Heart right ventricle (tissue), 16 donors: ENCODE results near the gene RHEBL1. TPM values are rescaled to one million over a fixed set of nuclear protein-coding genes. Genes with fewer than 3 reads are reported as not detected.
A peak's percentile ranks its signal among the peaks of the same experiment; 100 is the strongest.

Experiments
- ATAC-seq, 8 donors: fragments of 200-7000 bp; cut with Tn5 transposase; one replicate each; pipeline ENCODE4 v1.9.1; 2020; ENCODE audit warnings: mild to moderate bottlenecking in 8 of 8, moderate library complexity in 8 of 8, moderate number of reproducible peaks in 1 of 8
- DNase-seq, 2 donors: peaks; one replicate each; pipeline ENCODE4 v3.0.0-alpha.2; 2020
- H3K27ac ChIP-seq, 10 donors: fragments of 200-600 bp; sonication (generic) in 2 of 10; one replicate each; pipeline versions ENCODE4 v1.5.0 to v1.8.0; 2020 to 2022; ENCODE audit warnings: mild to moderate bottlenecking in 3 of 10
- H3K27me3 ChIP-seq, 7 donors: fragments of 200-600 bp; one replicate each; pipeline ENCODE4 v1.8.0; 2021 to 2022; ENCODE audit warnings: mild to moderate bottlenecking in 2 of 7
- H3K36me3 ChIP-seq, 9 donors: fragments of 200-600 bp; sonication (generic) in 1 of 9; one replicate each; pipeline versions ENCODE4 v1.5.0 to v1.8.0; 2020 to 2022; ENCODE audit warnings: mild to moderate bottlenecking in 2 of 9
- H3K4me1 ChIP-seq, 9 donors: fragments of 200-600 bp; sonication (generic) in 1 of 9; one replicate each; pipeline versions ENCODE4 v1.5.0 to v1.8.0; 2020 to 2022; ENCODE audit warnings: mild to moderate bottlenecking in 4 of 9
- H3K4me3 ChIP-seq, 10 donors: fragments of 200-600 bp; sonication (generic) in 2 of 10; one replicate each; pipeline versions ENCODE4 v1.5.0 to v1.8.0; 2020 to 2022; ENCODE audit warnings: mild to moderate bottlenecking in 7 of 10, moderate library complexity in 2 of 10
- H3K9me3 ChIP-seq, 11 donors: fragments of 200-600 bp in 10 of 11; sonication (generic) in 2 of 11; one replicate each; pipeline versions ENCODE4 v1.5.0 to v1.8.0; 2013 to 2022; ENCODE audit warnings: mild to moderate bottlenecking in 2 of 11, control low read depth in 1 of 11, moderate library complexity in 1 of 11
- WGBS, 2 donors: extraction: QIAGEN DNeasy Blood & Tissue Kit; methylation state at CpG; one replicate each; pipeline ENCODE4 v1.1.7; 2013; ENCODE audit warnings: inconsistent platforms in 1 of 2; 5-methylcytosine and 5-hydroxymethylcytosine counted together
- intact Hi-C, 10 donors: fragments of 100-400 bp; cut with DNase I; formaldehyde crosslinking; loops; one replicate each; pipeline versions ENCODE4 v1.11.1 to v1.14.2; 2022
- polyA plus RNA-seq, 2 donors: library from polyadenylated mRNA; stranded (reverse); fragments of 200-250 nt; gene quantifications; one replicate each; pipeline ENCODE4 v1.2.3, GENCODE V29; 2013
- total RNA-seq, 10 donors: library from RNA; stranded (reverse); fragmentation: NEBNext Ultra II Directional in 3 of 10; extraction: Animal tissue kit (Norgen Biotek cat#: 25700) in 3 of 10; gene quantifications; one replicate each; pipeline versions ENCODE4 v1.2.1 to v1.2.4, GENCODE V29; 2021 to 2023
- TF ChIP-seq, protein P1 (sequence below), 9 donors: fragments of 200-600 bp; sonication (generic) in 2 of 9; IDR thresholded peaks; one replicate each; pipeline versions ENCODE4 v1.5.0 to v1.8.0; 2021 to 2022; ENCODE audit warnings: antibody characterized with exemption in 9 of 9, mild to moderate bottlenecking in 5 of 9, moderate library complexity in 1 of 9
- donor health status: Arrhythmogenic right ventricular cardiomyopathy.
- donor health status: ischemic (EF 13 %, LVEDD 7.1; RV severe dilation, severe dysfunction).
- donor health status: healthy with polysubstance abuse.
- donor health status: DM: no; HTN: yes; CAD: no.
- donor health status: DM: no; HTN: no; CAD: no.
- donor health status: ischemic (EF 25% LVEDD 6.9; RV normal size, moderate dysfunction).
- donor health status: ischemic (EF 25% LVEDD 5.7; RV mildly dilated, moderate dysfunction).
- donor health status: healthy.
- donor health status: DM: yes; HTN: yes; CAD: no.
- donor health status: Ischemic cardiomyopathy.
- donor health status: ischemic (EF 35%, LVEDD 5.7; RV mildly dilated, moderate dysfunction).
- donor health status: nonischemic (EF 11% LVEDD 7.7; RV severe dilation, severe dysfunction).
- donor health status: DM: yes; HTN: yes; CAD: no.
- donor health status: PGD.
- donor health status: ischemic (EF 29% LVEDD 5.4; RV normal size, mild dysfunction).
- donor health status: nonischemic (EF 23%, LVEDD 6.1; RV moderate dilation, normal function).

RHEBL1 gene
- total and polyA plus RNA-seq, 12 donors: 0.23 to 1.9 (median 0.45) TPM; not detected in 2

DNA sequence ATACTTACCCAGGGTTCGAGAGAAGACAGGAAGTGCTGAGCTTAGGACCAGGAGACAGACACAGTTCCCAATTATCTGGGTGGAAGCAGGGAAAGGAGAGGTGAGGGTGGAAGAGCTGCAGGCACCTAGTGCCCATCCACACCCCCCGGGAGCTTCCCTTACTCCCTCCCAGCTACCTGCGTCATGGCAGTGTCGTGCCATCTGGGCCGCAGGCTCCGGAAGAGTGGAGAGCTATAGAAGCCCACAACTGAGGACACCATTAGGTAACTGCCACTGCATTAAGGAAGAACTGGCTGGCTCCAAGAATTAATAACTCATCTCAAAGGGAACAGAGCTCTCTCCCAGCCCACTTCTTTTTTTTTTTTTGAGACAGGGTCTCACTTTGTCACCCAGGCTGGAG lies 30.6 kb upstream of the RHEBL1 start:
- 95 to 97% methylated on average over 6 of the region's 6 CpGs for WGBS, 2 donors
- DNase-seq: no peak

GRCh38 chr12:49098703-49099102 lies 28.9 kb upstream of the RHEBL1 start:
- 95% methylated on average over 2 of the region's 2 CpGs for WGBS, 2 donors
- TF ChIP-seq, protein P1, sequence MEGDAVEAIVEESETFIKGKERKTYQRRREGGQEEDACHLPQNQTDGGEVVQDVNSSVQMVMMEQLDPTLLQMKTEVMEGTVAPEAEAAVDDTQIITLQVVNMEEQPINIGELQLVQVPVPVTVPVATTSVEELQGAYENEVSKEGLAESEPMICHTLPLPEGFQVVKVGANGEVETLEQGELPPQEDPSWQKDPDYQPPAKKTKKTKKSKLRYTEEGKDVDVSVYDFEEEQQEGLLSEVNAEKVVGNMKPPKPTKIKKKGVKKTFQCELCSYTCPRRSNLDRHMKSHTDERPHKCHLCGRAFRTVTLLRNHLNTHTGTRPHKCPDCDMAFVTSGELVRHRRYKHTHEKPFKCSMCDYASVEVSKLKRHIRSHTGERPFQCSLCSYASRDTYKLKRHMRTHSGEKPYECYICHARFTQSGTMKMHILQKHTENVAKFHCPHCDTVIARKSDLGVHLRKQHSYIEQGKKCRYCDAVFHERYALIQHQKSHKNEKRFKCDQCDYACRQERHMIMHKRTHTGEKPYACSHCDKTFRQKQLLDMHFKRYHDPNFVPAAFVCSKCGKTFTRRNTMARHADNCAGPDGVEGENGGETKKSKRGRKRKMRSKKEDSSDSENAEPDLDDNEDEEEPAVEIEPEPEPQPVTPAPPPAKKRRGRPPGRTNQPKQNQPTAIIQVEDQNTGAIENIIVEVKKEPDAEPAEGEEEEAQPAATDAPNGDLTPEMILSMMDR (IDR thresholded peaks at IDR 0.05): no peak
- no peak overlapping the region for H3K4me3 ChIP-seq
- intact Hi-C loops: loop anchor here in 1 of 10 donors (2.0 kb wide), 1 partner anchor 34 kb away; no protein-coding TSS in a partner anchor
- no peaks in the 10 kb centered on the region for H3K9me3 ChIP-seq
- peaks cover 4 to 83% (median 61%) of the 10 kb centered on the region in 9 donors for H3K36me3 ChIP-seq
- H3K4me1 ChIP-seq: peaks cover 12 to 20% (median 14%) of the 10 kb centered on the region in 9 donors
- no peak for DNase-seq
- peaks cover 3 to 21% (median 7%) of the 10 kb centered on the region in 7 donors for H3K27me3 ChIP-seq
- no peak for ATAC-seq
- no peak overlapping the region for H3K27ac ChIP-seq

More for the DNA sequence above, 30.6 kb upstream of the RHEBL1 start:
- no peak for ATAC-seq
- Histone ChIP-seq H3K27me3 (peaks cover 0 to 4% (median 0%) of the 10 kb centered on the region in 7 donors), H3K4me3 (no peak overlapping the region), H3K36me3 (peaks cover 4 to 99% (median 66%) of the 10 kb centered on the region in 9 donors), H3K4me1 (peaks cover 0 to 22% (median 13%) of the 10 kb centered on the region in 9 donors), H3K27ac (no peak overlapping the region), H3K9me3 (no peaks in the 10 kb centered on the region)
- TF ChIP-seq, protein P1 (IDR thresholded peaks at IDR 0.05): no peak
- intact Hi-C loops: no loop called here

- ATAC-seq: peak in 3 of 8 donors; percentile 26 to 46 (median 29)
- no peak for DNase-seq
- Histone ChIP-seq H3K27me3 (peaks cover 3 to 27% (median 13%) of the 10 kb centered on the region in 7 donors), H3K4me3 (no peak overlapping the region), H3K9me3 (no peaks in the 10 kb centered on the region), H3K4me1 (peaks cover 13 to 24% (median 21%) of the 10 kb centered on the region in 9 donors), H3K27ac (no peak overlapping the region), H3K36me3 (peaks cover 4 to 76% (median 54%) of the 10 kb centered on the region in 9 donors)
- 63 to 74% methylated on average over 4 of the region's 4 CpGs for WGBS, 2 donors
- intact Hi-C loops: loop anchor here in 1 of 10 donors (2.0 kb wide), 1 partner anchor 33 kb away; no protein-coding TSS in a partner anchor
- TF ChIP-seq, protein P1 (IDR thresholded peaks at IDR 0.05): peak; percentile 66 to 88 (median 77)
Observed at GRCh38 chr12:49098035-49098451, 28.3 kb upstream of the RHEBL1 start.

GRCh38 chr12:49097381-49097780 lies 27.6 kb upstream of the RHEBL1 start:
- Histone ChIP-seq H3K27me3 (peaks cover 3 to 34% (median 20%) of the 10 kb centered on the region in 7 donors), H3K4me3 (no peak overlapping the region), H3K9me3 (no peaks in the 10 kb centered on the region), H3K27ac (no peak overlapping the region), H3K4me1 (peaks cover 13 to 30% (median 26%) of the 10 kb centered on the region in 9 donors), H3K36me3 (peaks cover 4 to 69% (median 48%) of the 10 kb centered on the region in 9 donors)
- intact Hi-C loops: no loop called here
- TF ChIP-seq, protein P1 (IDR thresholded peaks at IDR 0.05): no peak
- DNase-seq (no peak), ATAC-seq (peak in 1 of 8 donors; percentile 6)
- WGBS, 2 donors: 77 to 89% methylated on average over 3 of the region's 3 CpGs
